K562 (cell line): ENCODE data around the gene ZYG11A. TPM values are rescaled to one million over a fixed set of nuclear protein-coding genes. Genes with fewer than 3 reads are reported as not detected.
A peak's percentile ranks its signal among the peaks of the same experiment; 100 is the strongest.

Experiments
- ARHGAP35 ChIP-seq: fragments of 450-650 bp; IDR thresholded peaks from 2 replicates; pipeline ENCODE4 v1.6.1; 2018; ENCODE audit not compliant: partially characterized antibody
- E2F6 ChIP-seq, 2 experiments: IDR thresholded peaks; 2 replicates each; pipeline ENCODE4 v1.6.1; 2011; ENCODE audit warnings: borderline replicate concordance in 1 of 2, control low read depth in 1 of 2, low read depth in 1 of 2, low read length in 1 of 2, mild to moderate bottlenecking in 1 of 2, mixed read lengths in 1 of 2, moderate library complexity in 1 of 2; ENCODE audit not compliant: insufficient read depth in 1 of 2, insufficient read length in 1 of 2, poor library complexity in 1 of 2, severe bottlenecking in 1 of 2; ENCODE audit errors: extremely low read depth in 1 of 2
- EGR1 ChIP-seq: fragments of 450-650 bp; conservative IDR thresholded peaks from 2 replicates; pipeline ENCODE4 v1.6.1; 2017; ENCODE audit warnings: mild to moderate bottlenecking
- MITF ChIP-seq: IDR thresholded peaks from 2 replicates; pipeline ENCODE4 v1.6.1; 2014; ENCODE audit warnings: antibody characterized with exemption
- MLX ChIP-seq, 2 experiments: fragments of 450-650 bp in 1 of 2; sonication (generic) in 1 of 2; formaldehyde crosslinking; conservative IDR thresholded peaks; 2 replicates each; pipeline versions ENCODE4 v1.4.0 to v1.8.1; 2020 to 2022; ENCODE audit warnings: mild to moderate bottlenecking in 1 of 2, missing genetic modification reagents in 1 of 2
- MYC ChIP-seq, 2 experiments: fragments of 250-450 bp in 1 of 2; sonication (Bioruptor Pico) in 1 of 2; IDR thresholded peaks; 2 replicates each; pipeline versions ENCODE4 v1.5.1 to v1.6.1; 2012 to 2021; ENCODE audit warnings: low read depth in 2 of 2, borderline replicate concordance in 1 of 2, improper control_type of control experiment in 1 of 2, low read length in 1 of 2, mild to moderate bottlenecking in 1 of 2, moderate library complexity in 1 of 2
- PKNOX1 ChIP-seq: fragments of 450-650 bp; IDR thresholded peaks from 2 replicates; pipeline ENCODE4 v1.6.1; 2016
- RBM17 ChIP-seq: fragments of 200-400 bp; formaldehyde crosslinking; IDR thresholded peaks from 2 replicates; pipeline ENCODE4 v1.6.1; 2017; ENCODE audit warnings: low read depth, mild to moderate bottlenecking, low read length, borderline replicate concordance
- RBM34 ChIP-seq: fragments of 200-400 bp; formaldehyde crosslinking; IDR thresholded peaks from 2 replicates; pipeline ENCODE4 v1.6.1; 2018; ENCODE audit warnings: low read length, borderline replicate concordance; ENCODE audit not compliant: insufficient read depth
- RNF2 ChIP-seq: sonication (generic); IDR thresholded peaks from 2 replicates; pipeline ENCODE4 v1.6.1; 2016
- SAFB2 ChIP-seq: fragments of 200-400 bp; formaldehyde crosslinking; IDR thresholded peaks from 2 replicates; pipeline ENCODE4 v1.6.1; 2018; ENCODE audit warnings: borderline replicate concordance, low read length, low read depth, moderate library complexity; ENCODE audit not compliant: severe bottlenecking
- UBTF ChIP-seq, 2 experiments: IDR thresholded peaks; 2 replicates each; pipeline ENCODE4 v1.6.1; 2012; ENCODE audit warnings: improper control_type of control experiment in 2 of 2, low read depth in 2 of 2, low read length in 2 of 2, borderline replicate concordance in 1 of 2
- ZBTB1 ChIP-seq: sonication (generic); formaldehyde crosslinking; IDR thresholded peaks from 2 replicates; pipeline ENCODE4 v1.8.1; 2023; ENCODE audit warnings: missing genetic modification reagents, low read depth, mild to moderate bottlenecking, borderline replicate concordance
- ZBTB34 ChIP-seq: fragments of 250-450 bp; sonication (Bioruptor Pico); IDR thresholded peaks from 2 replicates; pipeline ENCODE4 v1.8.0; 2021; ENCODE audit warnings: mild to moderate bottlenecking, moderate library complexity
- ZNF134 ChIP-seq: fragments of 250-450 bp; sonication (Bioruptor Pico); conservative IDR thresholded peaks from 2 replicates; pipeline ENCODE4 v1.4.0; 2020
- ZNF140 ChIP-seq: fragments of 250-450 bp; sonication (Bioruptor Pico); IDR thresholded peaks from 2 replicates; pipeline ENCODE4 v1.8.0; 2021; ENCODE audit warnings: moderate library complexity, mild to moderate bottlenecking, inconsistent platforms
- ZNF695 ChIP-seq: fragments of 450-650 bp; formaldehyde crosslinking; IDR thresholded peaks from 2 replicates; pipeline ENCODE4 v1.4.0; 2020; ENCODE audit warnings: mild to moderate bottlenecking, moderate library complexity
- ZNF785 ChIP-seq: fragments of 250-450 bp; sonication (Bioruptor Pico); IDR thresholded peaks from 2 replicates; pipeline ENCODE4 v1.4.0; 2020; ENCODE audit warnings: mild to moderate bottlenecking
- polyA plus RNA-seq, 8 experiments: library from polyadenylated mRNA; depleted of rRNA in 4 of 8; stranded (reverse) in 5 of 8; unstranded in 3 of 8; fragments of >200 nt; fragmentation: Nextera tagmentation in 2 of 8; fragmentation: Illumina TruSeq in 1 of 8; extraction: Ambion mirVana in 2 of 8; extraction: Trizol in 1 of 8; gene quantifications; 2 replicates each; pipeline versions ENCODE4 v1.2.1 to v1.2.3, GENCODE V29; 2011 to 2014; ENCODE audit warnings: inconsistent platforms in 1 of 8, missing spikeins in 1 of 8
- total RNA-seq, 7 experiments: library from RNA; depleted of rRNA in 6 of 7; stranded (reverse); fragments of >200 nt in 6 of 7; fragmentation: Illumina TruSeq in 2 of 7; extraction: Trizol in 2 of 7; gene quantifications; 2 replicates each; pipeline versions ENCODE4 v1.2.1 to v1.2.3, GENCODE V29; 2011 to 2021; ENCODE audit warnings: low replicate concordance in 1 of 7

ZYG11A gene
- total and polyA plus RNA-seq, 9 of the 15 experiments (the other 6 are each of a cell fraction or from before 2014, with no cell fraction given): 4.5 to 21.9 (median 14.0) TPM

GRCh38 chr1:52842643-52843310 lies at the start of gene ZYG11A (continued):
- TF ChIP-seq UBTF (IDR thresholded peaks at IDR 0.05; ENCODE audit: borderline replicate concordance in 1 of 2, low read depth in 2 of 2, low read length in 2 of 2) (peak; percentile 71 to 79; a peak in 2 of 4 replicates), E2F6 (IDR thresholded peaks at IDR 0.05; ENCODE audit: borderline replicate concordance in 1 of 2, extremely low read depth in 1 of 2, insufficient read depth in 1 of 2, insufficient read length in 1 of 2, low read depth in 1 of 2, low read length in 1 of 2, poor library complexity in 1 of 2, severe bottlenecking in 1 of 2) (peak; percentile 98 to 99), MYC (IDR thresholded peaks at IDR 0.05; ENCODE audit: low read depth, low read length) (peak; percentile 89), MYC (CRISPR knock-in tag; IDR thresholded peaks at IDR 0.05; ENCODE audit: borderline replicate concordance, low read depth) (no peak), MLX (CRISPR knock-in tag; conservative IDR thresholded peaks at IDR 0.05) (peak; percentile 16 to 69; a peak in 3 of 4 replicates), RNF2 (peak; percentile 86), RBM34 (0 out of 2 replicates have a peak, but pooled peaks have one; percentile 66), ZNF134 (CRISPR knock-in tag) (no peak), ZBTB34 (CRISPR knock-in tag) (no peak), ARHGAP35 (peak; percentile 91), ZBTB1 (CRISPR knock-in tag) (peak; percentile 83; the same call in 1 of the 2 replicates), RBM17 (no peak), ZNF785 (CRISPR knock-in tag) (no peak), SAFB2 (no peak), MITF (0 out of 2 replicates have a peak, but pooled peaks have one; percentile 12), EGR1 (no peak), ZNF140 (CRISPR knock-in tag) (no peak), ZNF695 (CRISPR knock-in tag) (no peak), PKNOX1 (no peak)
